HG03095 (cell line): ENCODE data around the gene SYT2.

ENCODE experiments used
- ATAC-seq: cut with Tn5 transposase; IDR thresholded peaks from one replicate; pipeline ENCODE4 v1.9.1; 2021; ENCODE audit warnings: moderate library complexity; ENCODE audit not compliant: unreplicated experiment

SYT2 gene

DNA sequence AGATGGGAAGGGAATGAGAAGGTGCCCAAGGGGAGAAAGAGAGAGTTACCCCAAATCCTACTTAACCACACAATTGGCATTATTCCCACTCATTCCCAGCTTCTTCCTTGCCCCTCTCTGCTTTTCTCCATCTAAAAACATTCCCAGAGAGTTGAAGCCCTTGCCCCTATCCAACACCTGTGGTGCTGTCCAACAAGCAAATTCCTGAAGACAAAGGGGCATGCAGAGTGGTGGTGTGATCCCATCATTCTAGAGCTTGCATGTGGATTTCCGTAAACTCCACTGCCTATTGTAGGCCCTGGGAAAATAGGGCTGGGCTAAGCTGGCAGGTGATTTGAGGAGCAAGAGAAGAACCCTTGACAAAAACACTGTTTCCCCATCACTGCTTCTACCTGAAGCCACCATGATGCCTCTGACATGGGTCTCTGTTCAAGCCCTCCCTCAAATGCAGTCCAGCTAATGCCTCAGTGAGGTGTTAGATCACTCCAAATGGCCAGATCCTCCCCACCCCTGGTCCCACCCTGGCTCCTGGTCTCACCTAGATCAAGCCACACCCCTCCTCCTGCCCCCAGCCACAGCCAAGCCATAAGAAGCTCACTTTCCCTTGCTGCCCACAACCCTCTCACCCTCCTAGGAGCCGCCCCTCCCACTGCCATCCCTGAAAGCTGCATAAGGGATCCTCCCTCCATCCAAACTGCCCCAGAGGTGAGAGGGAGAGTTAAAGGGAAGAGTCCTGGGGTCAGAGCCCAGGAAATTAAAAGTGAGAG, 29.5 kb downstream of the SYT2 start:
- ATAC-seq = no peak

DNA sequence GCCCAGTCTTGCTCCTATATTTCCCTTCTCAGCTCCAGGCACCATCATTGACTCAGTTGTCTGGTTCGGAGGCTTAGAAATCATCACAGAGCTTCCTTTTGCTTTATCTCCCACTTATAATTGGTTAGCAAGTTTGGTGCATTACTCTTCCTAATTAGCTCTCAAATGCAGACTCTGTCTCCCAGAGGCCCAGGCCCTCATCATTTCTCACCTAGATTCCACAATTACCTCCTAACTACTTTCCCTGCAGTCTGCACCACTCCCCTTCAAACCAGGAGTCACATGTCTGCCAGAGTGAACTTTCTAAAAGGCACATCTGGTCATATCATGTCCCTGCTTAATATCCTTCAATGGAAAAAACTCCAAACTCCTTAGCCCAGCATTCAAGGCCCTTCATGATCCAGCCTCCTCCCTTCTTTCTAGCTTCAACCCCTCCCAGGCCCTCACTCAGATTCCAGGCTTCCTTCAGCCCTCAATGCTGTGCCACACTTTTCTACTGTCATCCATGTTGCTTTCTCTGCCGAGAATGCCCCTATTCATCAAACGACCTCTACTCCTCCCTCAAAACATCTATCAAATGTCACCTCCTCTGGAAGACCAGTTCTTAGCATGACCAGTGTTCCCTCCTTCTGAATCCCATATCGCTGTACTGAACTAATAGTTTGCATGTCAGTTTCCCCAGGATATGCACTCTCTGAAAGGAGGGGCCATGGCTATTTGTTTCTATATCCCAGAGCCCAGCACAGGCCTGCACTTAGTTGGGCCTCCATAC, 30.7 kb downstream of the SYT2 start:
- no peak for ATAC-seq

DNA sequence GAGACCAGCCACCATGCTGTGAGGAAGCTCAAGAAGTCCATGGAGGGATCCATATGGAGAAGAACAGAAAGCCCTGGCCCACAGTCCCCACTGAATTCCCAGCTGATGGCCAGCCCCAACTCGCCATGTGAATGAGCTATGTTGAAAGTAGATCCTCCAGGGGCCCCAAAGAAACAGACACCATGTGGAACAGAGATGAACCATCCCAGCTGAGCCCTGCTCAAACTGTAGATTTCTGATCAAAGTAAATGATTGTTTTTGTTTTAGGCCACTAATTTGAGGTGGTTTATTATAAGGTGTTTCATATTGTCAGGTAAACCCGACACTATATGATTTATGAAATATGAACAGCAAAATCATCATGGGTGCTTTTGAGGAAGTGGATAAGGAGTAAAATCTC, 32.8 kb downstream of the SYT2 start:
- ATAC-seq = no peak

DNA sequence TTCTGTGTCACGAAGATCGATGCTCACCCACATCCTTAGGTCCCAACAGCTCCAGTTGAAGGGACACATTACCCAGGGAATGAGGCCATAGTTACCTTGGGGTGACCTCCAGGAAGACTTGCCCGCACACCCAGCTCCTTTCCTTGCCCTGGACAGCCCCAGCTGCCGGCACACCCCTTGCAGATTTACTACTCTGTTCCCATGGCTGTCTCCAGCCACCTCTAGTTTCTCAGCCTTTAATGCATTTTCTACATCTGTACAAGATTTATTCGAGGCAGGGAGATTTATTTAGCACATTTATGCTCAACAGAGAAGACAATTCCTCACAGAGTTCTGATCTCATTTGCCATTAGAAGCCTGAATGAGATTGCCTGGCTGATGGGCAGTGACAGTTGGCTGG, 36.7 kb downstream of the SYT2 start:
- ATAC-seq = no peak

DNA sequence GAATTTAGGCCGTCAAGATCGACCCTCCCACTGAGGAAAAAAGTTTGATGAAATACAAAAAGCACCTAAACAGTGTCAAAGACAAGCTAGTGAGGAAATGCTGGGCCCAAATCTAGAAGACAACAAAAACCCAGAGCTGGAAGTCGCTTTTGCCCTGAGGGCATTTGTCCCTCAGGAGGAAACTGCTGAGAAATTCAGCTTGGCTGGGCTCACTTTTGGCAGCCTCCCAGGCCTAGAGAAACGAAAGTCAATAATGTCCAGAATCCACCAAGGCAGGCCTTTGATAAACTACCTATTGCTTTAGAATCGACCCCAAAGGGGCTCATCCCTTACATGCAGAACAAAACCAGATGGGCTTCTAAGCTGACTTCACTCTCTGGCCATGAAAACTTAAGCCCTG, 38.9 kb downstream of the SYT2 start:
- ATAC-seq = no peak

DNA sequence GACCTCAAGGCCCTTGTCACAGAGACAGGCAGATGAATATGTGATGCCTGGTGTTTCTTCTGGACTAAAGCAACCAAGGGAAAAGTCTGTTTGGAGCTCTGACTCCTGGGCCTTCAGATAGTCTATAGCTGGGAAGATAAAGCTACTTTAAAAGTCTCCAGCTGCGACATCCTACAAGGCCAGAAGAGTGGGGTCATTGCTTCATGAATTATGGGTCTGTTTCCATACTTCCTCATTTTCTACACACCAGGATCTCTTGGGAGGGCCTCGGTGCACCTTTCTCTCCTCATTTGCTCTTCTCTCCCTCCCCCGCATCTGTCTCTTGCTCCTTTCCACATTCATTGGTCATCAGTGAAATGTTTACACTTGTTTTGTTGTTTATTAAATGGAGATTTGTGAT, 44.8 kb downstream of the SYT2 start:
- no peak for ATAC-seq

DNA sequence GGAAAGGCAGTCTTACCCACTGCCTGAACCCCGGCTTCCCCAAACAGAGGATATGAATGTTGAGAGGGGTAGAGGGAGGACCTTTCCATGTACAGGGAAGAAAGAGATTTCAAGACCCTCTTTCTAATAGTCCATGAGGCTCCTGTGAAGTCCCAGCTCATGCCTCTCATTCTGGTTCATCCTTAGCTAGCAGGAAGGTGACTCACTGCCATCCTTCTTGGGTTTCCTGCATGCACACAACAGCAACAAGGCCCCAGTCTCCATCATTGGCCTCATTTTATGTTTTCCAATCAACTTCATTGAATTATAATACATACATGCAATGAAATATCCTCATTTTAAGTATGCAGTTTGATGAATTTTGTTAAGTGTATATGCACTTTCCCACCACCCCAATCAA, 46.2 kb downstream of the SYT2 start:
- no peak for ATAC-seq

DNA sequence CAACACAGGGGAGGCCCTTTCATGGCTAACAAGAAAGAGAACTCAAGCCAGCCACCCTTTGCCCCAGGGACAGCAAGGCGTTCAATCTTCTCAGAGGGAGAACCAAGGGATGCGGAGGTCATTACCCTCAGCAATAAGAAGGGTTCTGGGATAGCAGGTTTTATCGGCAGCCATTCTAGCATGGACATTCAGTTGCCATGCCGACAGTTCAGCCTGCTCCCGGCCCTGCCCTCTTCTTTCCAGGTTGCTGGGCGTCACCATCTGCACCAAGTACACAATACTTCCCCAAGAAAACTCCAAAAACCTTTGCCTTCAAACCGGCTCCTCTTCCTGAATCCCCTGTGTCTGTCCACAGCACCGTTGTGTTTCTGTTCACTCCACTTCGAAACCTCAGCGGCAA, 47.1 kb downstream of the SYT2 start:
- no peak for ATAC-seq

DNA sequence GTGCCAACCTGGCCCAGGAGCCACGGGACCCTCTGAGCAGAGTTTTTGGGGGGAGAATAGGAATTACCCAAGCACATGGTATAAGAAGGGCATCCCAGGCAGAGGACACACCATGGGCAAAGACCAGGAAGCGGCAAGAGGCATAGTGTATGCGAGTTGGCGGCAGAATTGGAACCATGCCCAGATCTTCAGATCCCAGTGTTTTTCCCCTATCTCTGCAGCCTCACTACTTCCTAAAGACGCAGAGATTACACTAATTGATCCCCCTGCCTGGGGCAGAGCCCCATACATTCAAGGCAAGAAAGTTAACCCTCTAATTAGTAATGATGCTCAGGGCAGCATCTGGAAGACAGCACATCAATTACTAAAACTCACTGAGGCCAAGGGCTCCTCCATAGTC, 48.2 kb downstream of the SYT2 start:
- ATAC-seq = no peak

DNA sequence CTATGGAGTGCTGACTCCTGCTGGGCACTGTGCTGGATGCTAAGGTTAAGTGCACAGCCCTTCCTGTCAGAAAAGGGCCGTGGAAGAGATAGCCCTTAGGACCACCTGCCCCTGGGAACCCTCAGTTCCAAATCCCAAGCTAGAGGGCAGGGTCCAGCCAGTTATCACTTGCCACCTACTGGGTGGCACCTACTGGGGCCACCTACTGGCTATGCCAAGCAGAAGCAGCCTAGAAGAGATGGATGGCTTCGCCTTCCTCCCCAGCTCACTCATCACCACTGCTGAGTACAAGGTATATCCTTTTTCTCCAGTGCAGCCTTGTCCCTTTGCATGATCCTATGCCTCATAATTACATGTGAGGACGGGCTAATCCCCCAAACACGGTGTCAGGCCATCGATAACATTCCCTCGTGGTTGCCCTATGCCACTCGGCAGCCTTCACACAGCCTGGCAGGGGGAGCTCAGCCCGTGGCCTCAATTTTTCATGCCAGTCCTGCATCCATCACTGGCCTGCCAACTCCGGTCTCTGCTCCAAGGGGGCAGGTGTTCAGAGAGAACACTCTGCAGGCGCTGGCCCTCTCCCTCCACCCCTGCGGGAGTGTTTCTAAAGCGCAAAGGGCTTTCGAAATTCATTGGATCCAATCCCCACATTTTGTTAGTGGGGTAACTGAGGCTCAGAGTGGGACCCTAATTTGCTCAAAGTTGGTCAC, 49.0 kb downstream of the SYT2 start:
- ATAC-seq = no peak

DNA sequence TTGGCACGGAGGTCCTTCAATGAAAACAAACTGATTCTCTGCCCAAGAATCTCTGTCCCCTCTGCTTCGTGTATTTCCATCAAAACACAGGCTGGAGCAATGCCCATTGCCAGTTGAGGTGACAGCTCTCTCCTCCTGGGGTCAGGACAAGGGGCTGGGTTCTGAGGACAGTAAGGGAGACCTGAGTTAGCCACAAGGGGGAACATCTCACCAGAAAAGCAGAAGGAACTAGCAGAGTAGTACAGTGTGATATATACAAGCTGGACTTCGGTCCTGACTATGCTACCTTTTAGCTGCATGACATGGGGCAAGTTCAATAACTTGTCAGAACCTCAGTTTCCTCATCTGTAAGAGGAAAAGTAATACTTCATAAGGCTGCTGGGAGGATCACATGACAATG, 50.3 kb downstream of the SYT2 start:
- ATAC-seq = no peak

DNA sequence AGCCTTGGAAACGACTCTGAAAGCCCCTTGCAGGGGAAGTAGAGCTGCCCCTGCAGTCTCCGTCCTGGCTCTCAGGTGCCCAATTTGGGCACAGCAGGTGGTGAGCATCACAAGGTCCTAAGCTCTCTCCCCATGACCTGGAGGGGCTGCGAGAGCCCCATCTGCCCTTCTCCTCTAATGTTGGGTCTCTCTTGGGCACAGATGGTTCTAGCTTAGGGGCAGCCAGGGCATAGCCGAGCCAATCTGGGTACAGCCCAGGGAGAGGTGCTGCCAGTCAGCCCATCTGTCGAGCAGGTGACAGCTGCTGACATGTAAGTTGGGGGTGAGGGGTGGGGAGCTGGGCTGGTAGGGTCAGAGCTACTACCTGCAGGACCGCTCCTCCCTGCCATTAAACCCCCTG, 50.7 kb downstream of the SYT2 start:
- no peak for ATAC-seq

DNA sequence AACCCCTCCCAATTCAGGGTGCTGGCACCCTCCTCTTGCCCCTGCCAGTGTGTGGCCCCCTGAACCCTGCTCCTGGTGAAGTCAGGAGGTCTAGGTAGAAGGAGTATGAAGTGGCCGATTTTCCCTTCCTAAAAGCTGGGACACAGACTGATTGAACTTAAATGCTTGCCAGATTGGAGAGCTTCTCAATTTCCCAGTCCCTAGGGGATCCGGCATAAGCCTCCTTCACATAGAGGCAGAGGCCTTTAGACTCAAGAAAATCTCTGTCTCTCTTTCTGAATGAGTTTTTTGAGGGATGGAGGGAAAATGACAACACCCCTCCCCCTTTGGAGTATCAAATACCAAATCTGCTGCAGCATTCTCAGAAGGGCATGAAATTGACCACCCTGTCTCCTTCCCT, 51.5 kb downstream of the SYT2 start:
- no peak for ATAC-seq

DNA sequence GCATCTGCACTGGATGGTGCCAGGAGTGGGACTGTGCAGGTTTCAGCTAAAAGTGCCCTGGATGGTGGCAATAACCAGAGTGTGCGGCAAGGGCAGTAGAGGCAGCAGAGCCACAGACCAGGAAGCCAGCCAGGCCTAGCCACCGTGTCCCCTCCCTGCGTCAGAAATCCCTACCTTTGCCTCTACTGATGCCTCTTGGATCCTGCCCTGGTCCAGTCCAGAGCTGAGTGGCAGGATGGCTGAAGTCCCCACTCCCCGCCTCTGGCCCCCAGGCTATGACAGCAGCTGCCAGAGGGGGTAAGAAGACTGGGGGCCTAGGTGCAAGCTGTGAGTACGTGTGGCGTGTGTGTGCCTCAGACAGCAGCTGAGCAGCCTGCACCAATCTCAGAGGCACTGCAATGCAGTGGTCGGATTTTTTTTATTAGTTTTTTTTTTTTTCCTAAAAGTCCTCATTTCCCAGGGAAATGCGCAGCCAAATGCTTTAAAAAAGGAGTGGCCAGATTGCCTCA, 51.9 kb downstream of the SYT2 start:
- ATAC-seq = no peak

DNA sequence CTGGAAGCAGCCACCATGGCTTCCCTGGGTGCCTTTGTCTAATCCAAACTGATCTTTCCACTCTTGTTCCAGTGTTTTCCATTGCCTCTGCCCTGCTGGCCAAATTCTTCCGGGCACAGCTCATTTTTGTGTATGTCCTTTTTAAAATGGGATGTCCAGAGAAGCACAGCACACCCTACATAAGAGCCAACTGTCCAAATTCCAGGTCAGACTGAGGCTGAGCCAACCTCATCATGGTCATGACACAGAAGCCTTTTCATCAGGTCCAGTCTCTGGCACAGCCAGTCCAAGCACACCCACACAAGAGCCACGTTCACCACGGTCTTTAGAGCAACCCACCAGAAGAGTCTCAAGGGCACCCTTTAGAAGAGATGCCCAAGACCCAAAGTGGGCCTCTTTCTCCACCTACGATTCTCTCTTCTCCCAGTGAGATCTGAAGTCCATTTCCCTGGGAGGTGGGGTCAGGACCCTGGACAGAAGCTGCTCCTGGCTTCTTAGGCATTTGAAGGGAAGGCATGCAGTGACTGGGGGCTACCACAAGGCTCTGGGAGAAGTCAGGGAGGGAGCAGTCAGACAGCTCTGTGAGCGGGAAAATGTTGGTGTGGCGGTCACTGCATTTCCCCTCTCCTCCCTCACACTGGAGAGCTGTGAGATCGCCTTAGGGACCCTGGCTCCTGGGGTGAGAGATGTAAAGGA, 53.2 kb downstream of the SYT2 start:
- ATAC-seq = no peak

DNA sequence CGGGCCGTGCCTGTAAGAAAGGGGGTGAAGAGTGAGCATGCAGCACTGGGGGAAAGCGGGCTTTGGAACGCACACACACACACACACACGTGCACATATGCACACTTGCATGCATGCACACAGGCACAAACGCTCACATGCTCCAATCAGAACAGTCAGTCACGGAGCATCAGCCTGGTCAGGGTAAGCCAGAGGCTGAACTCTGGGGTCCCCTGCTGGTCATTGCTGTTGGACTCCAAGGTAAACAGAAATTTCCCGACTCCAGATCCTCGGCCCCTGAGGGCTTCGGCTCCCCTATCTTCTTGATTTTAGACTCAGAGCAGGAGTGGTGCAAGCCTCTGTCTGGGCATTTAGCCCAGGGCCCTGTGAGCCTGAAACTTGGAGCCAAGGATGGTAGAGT, 54.2 kb downstream of the SYT2 start:
- ATAC-seq = no peak

DNA sequence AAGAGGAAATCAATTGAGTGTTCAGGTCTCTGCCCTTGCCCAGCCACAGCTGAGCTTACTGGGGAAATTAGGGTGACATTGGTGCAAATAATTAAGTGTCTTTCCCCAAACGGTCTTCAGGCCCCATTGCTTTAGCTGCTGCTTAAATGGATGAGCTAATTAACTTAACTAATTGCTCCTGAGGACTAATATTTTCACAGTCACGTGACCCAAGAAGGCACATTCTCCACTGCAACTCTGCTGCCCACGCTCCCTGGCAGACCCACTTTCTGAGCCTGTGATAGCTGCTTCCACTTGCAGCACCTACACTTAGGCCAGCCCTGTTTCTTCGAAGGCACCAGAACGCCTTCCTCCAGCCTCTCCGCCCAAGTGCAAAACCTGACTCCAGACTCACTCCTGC, 56.2 kb downstream of the SYT2 start:
- no peak for ATAC-seq

DNA sequence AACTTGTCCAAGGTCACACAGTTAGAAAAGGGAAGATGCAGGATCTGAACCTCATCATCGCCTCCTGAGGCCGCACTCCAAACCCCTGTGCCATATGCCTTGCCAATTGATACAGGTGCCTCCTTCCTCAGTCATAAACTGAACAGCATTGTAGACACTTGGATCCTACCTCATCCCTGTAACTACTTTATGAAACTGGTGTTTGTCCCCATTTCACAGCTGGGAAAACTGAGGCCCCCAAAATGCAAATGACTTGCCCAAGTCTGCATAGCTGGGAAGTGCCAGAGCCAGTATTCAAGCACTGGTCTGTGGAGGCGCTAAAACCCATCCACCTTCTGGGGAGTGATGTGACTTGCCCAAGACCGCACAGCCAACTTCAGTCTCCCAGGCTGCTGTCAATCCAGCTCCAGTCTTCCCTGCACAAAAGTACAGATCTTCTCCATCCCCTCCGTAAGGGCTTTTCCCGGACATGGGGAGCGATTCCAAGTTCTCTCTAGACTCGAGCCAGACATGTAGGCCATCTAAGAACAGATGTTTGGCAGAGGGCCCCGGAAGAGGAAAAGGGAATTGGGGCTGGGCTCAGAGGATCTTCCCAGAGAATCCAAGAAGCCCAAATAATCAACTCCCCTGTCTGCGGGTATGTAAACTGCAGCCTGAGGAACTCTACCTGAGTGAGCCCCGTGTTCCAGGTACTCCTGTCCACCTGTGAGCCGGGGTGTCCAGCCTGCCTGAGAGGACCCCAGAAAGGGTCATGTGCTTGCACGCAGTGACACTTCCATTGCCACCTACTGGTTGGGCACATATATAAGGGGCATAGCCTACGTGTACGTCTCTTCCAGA, 60.5 kb downstream of the SYT2 start:
- no peak for ATAC-seq

DNA sequence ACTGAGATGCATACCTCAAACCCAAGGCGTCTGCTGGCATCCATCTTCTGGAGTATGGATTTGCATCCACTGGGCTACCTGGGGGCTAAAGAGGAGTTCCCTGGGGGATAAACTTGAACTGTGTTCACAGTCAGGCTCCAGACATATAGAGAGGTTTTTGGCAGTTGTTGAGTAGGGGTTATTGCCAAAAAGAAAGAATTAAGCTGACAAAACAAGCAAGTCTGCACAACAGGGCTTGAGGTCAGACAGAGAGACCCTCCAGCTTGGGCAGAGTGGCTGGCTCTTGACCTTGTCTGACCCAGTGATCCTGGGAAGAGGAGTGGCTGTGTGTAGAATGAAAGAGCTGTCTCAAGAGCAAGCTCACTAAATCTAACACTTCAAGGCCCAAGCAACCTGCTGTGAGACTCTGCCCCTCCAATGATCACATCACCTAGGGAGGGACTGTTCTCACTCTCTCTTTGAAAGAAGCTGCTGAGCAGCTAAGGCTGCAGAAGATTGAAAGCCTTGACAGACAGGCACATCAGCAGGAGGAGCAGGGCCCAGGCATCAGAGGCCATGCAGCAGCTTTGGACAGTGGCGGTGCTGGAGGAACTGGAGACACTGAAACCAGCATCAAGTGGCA, 61.5 kb downstream of the SYT2 start:
- ATAC-seq = no peak

DNA sequence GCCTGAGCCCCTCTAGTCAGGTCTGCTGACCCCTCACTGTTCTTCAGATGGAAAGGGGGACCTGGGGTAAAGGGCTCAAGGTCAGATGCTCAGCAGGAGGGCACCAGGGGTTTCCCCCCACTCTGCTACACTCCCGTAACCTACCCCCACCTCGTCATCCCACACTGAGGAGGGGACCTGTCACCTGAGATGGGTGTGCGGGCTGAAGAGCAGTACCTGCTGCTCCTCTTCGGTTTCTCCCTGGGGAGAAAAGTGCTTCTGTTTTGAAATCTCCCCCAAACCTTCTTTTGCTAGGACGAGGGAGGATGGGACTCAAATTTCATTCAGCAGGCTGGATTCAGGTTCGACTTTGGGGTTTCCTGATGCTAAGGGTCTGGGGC, 65.2 kb downstream of the SYT2 start:
- ATAC-seq = no peak
